ENCODE results near the gene TERT.

GRCh38 chr5:1211701-1212100 lies 83.2 kb downstream of the TERT start:
- no peak for TF ChIP-seq CTCF (IDR thresholded peaks at IDR 0.05)
- TF ChIP-seq EP300 (IDR thresholded peaks at IDR 0.05): no peak
